Esophagus muscularis mucosa (tissue), 3 donors: ENCODE results near the gene ALG5.

ENCODE experiments used
- CTCF ChIP-seq, 3 experiments: fragments of 200-600 bp in 2 of 3; fragments of 450-650 bp in 1 of 3; sonication (generic) in 2 of 3; IDR thresholded peaks; one replicate each; pipeline ENCODE4 v1.5.1; 2017 to 2019; ENCODE audit warnings: antibody characterized with exemption in 3 of 3, mild to moderate bottlenecking in 2 of 3, moderate library complexity in 1 of 3
- POLR2A ChIP-seq: fragments of 450-650 bp; IDR thresholded peaks from one replicate; pipeline ENCODE4 v1.6.1; 2017; ENCODE audit warnings: antibody characterized with exemption, moderate library complexity, mild to moderate bottlenecking, low read depth

- TF ChIP-seq CTCF (IDR thresholded peaks at IDR 0.05) (no peak), POLR2A (no peak)
Measured at GRCh38 chr13:36966404-36966803, 32.7 kb downstream of the ALG5 start.
